Measurements from ENCODE around the gene VPS29. TPM values are rescaled to one million over a fixed set of nuclear protein-coding genes. Genes with fewer than 3 reads are reported as not detected.

VPS29 gene
- total RNA-seq, 3 donors from 2014 or later (not counting 1 experiment from before 2014, with no cell fraction given) = 94.3 to 115 (median 99.6) TPM

- no peaks in the 10 kb centered on the region for H3K36me3 Mint-ChIP-seq
Observed at GRCh38 chr12:110538869-110539622, 37.1 kb upstream of the VPS29 start.

GRCh38 chr12:110537605-110538409 lies 35.9 kb upstream of the VPS29 start:
- H3K36me3 ChIP-seq (ENCODE audit: control insufficient read depth, insufficient read depth, low read length) = peaks cover 44% of the 10 kb centered on the region
- Mint-ChIP-seq H3K36me3 (no peaks in the 10 kb centered on the region), H3K27ac (no peak overlapping the region), H3K4me1 (peaks cover 6 to 9% of the 10 kb centered on the region in 2 donors), H3K4me3 (no peak overlapping the region), H3K9me3 (no peaks in the 10 kb centered on the region), H3K27me3 (ENCODE audit: low read depth in 2 of 2) (no peaks in the 10 kb centered on the region)
- TF ChIP-seq CTCF (IDR thresholded peaks at IDR 0.05) = no peak
- intact Hi-C loops (cut with micrococcal nuclease) = no loop called here
- 91% methylated on average over 9 of the region's 9 CpGs for WGBS (ENCODE audit: insufficient coverage)
- H3K9me3 ChIP-seq (ENCODE audit: control insufficient read depth, insufficient read depth, low read length) = no peaks in the 10 kb centered on the region
- H3K27me3 ChIP-seq (ENCODE audit: control insufficient read depth, insufficient read depth, low read length) = no peaks in the 10 kb centered on the region
- DNase-seq (no peak), ATAC-seq (no peak)
- no peaks in the 10 kb centered on the region for H3K4me1 ChIP-seq (ENCODE audit: control insufficient read depth, insufficient read depth, low read length)
- no peak overlapping the region for H3K27ac ChIP-seq (ENCODE audit: low read length)
- no peak overlapping the region for H3K4me3 ChIP-seq (ENCODE audit: low read length)

More at GRCh38 chr12:110538869-110539622, 37.1 kb upstream of the VPS29 start:
- peaks cover 50% of the 10 kb centered on the region for H3K36me3 ChIP-seq (ENCODE audit: control insufficient read depth, insufficient read depth, low read length)
- intact Hi-C loops (cut with micrococcal nuclease) = no loop called here
- ATAC-seq (no peak), DNase-seq (no peak)
- H3K4me3 ChIP-seq (ENCODE audit: low read length) = no peak overlapping the region
- H3K27ac ChIP-seq (ENCODE audit: low read length) = no peak overlapping the region
- H3K9me3 Mint-ChIP-seq = no peaks in the 10 kb centered on the region
- H3K27ac Mint-ChIP-seq = peak overlapping the region; percentile 48
- no peak for TF ChIP-seq CTCF (IDR thresholded peaks at IDR 0.05)
- no peaks in the 10 kb centered on the region for H3K27me3 Mint-ChIP-seq (ENCODE audit: low read depth in 2 of 2)
- H3K4me1 ChIP-seq (ENCODE audit: control insufficient read depth, insufficient read depth, low read length) = no peaks in the 10 kb centered on the region
- no peaks in the 10 kb centered on the region for H3K9me3 ChIP-seq (ENCODE audit: control insufficient read depth, insufficient read depth, low read length)
- no peak overlapping the region for H3K4me3 Mint-ChIP-seq
- no peaks in the 10 kb centered on the region for H3K27me3 ChIP-seq (ENCODE audit: control insufficient read depth, insufficient read depth, low read length)
- 90% methylated on average over 3 of the region's 5 CpGs for WGBS (ENCODE audit: insufficient coverage)
- peaks cover 15 to 19% of the 10 kb centered on the region in 2 donors for H3K4me1 Mint-ChIP-seq

GRCh38 chr12:110536834-110537604 lies 35.1 kb upstream of the VPS29 start:
- H3K4me3 Mint-ChIP-seq = no peak overlapping the region
- H3K27ac ChIP-seq (ENCODE audit: low read length) = no peak overlapping the region
- H3K36me3 ChIP-seq (ENCODE audit: control insufficient read depth, insufficient read depth, low read length) = peaks cover 44% of the 10 kb centered on the region
- no peaks in the 10 kb centered on the region for H3K4me1 ChIP-seq (ENCODE audit: control insufficient read depth, insufficient read depth, low read length)
- 96% methylated on average over 3 of the region's 4 CpGs for WGBS (ENCODE audit: insufficient coverage)
- peak overlapping the region in 1 of 2 donors; percentile 2 for H3K27ac Mint-ChIP-seq
- no peaks in the 10 kb centered on the region for H3K36me3 Mint-ChIP-seq
- H3K4me1 Mint-ChIP-seq = peaks cover 6 to 8% of the 10 kb centered on the region in 2 donors
- DNase-seq = no peak
- intact Hi-C loops (cut with micrococcal nuclease) = no loop called here
- TF ChIP-seq CTCF (IDR thresholded peaks at IDR 0.05) = no peak
- no peaks in the 10 kb centered on the region for H3K9me3 Mint-ChIP-seq
- H3K27me3 Mint-ChIP-seq (ENCODE audit: low read depth in 2 of 2) = no peaks in the 10 kb centered on the region
- no peaks in the 10 kb centered on the region for H3K9me3 ChIP-seq (ENCODE audit: control insufficient read depth, insufficient read depth, low read length)
- no peak overlapping the region for H3K4me3 ChIP-seq (ENCODE audit: low read length)
- no peak for ATAC-seq
- no peaks in the 10 kb centered on the region for H3K27me3 ChIP-seq (ENCODE audit: control insufficient read depth, insufficient read depth, low read length)

Measured in natural killer cell (primary cell).